OCI-LY1 (cell line): Measurements from ENCODE around the gene RAB36.

Experiments used
- CTCF ChIP-seq: fragments of 200-600 bp; sonication (generic), shearing (Covaris generic); IDR thresholded peaks from 2 replicates; pipeline ENCODE4 v1.5.1; 2017; ENCODE audit warnings: mild to moderate bottlenecking, antibody characterized with exemption, low read length, moderate library complexity, mixed read lengths
- EZH2 ChIP-seq: fragments of 200-600 bp; sonication (generic), shearing (Covaris generic); IDR thresholded peaks from 2 replicates; pipeline ENCODE4 v1.8.0; 2017; ENCODE audit warnings: borderline replicate concordance, mixed run types, mild to moderate bottlenecking, antibody characterized with exemption, low read length, moderate library complexity, mixed read lengths

- TF ChIP-seq CTCF = no peak
- TF ChIP-seq EZH2 = no peak
These were observed 67.8 kb downstream of the RAB36 start for GRCh38 chr22:23213022-23213555.
